Keratinocyte (primary cell): ENCODE results near the gene ZNF500. TPM values are rescaled to one million over a fixed set of nuclear protein-coding genes. Genes with fewer than 3 reads are reported as not detected.

Experiments
- DNase-seq: peaks from one replicate; pipeline ENCODE4 v3.0.0-alpha.2; 2011; ENCODE audit warnings: low read depth, missing footprints, low spot score
- FAIRE-seq: peaks from 2 replicates; lab custom pipeline; 2011; peaks lifted over from hg19 to GRCh38; lab: Jason Lieb, UNC
- H2AFZ ChIP-seq: 2 replicates; pipeline ENCODE4 v1.6.0; 2012; ENCODE audit warnings: low read length, control low read depth, inconsistent platforms; ENCODE audit not compliant: control insufficient read depth
- H3K27ac ChIP-seq: 2 replicates; pipeline ENCODE4 v1.5.1; 2011; ENCODE audit warnings: low read length; ENCODE audit not compliant: control insufficient read depth, insufficient read depth
- H3K27me3 ChIP-seq: 3 replicates; pipeline ENCODE4 v1.6.0; 2011; ENCODE audit warnings: low read length; ENCODE audit not compliant: control insufficient read depth, insufficient read depth; ENCODE audit errors: extremely low read depth
- H3K36me3 ChIP-seq, 2 experiments: 2 replicates in 1 of 2; 3 replicates in 1 of 2; pipeline ENCODE4 v1.5.1; 2011; ENCODE audit warnings: low read length in 2 of 2, mild to moderate bottlenecking in 1 of 2; ENCODE audit not compliant: control insufficient read depth in 2 of 2, insufficient read depth in 2 of 2; ENCODE audit errors: extremely low read depth in 1 of 2
- H3K4me1 ChIP-seq: 3 replicates; pipeline ENCODE4 v1.5.1; 2011; ENCODE audit warnings: low read length; ENCODE audit not compliant: control insufficient read depth, insufficient read depth; ENCODE audit errors: extremely low read depth
- H3K4me2 ChIP-seq: 3 replicates; pipeline ENCODE4 v1.6.0; 2011; ENCODE audit warnings: low read depth, low read length; ENCODE audit not compliant: control insufficient read depth, insufficient read depth; ENCODE audit errors: extremely low read depth
- H3K4me3 ChIP-seq, 3 experiments: fragments of 200-600 bp in 1 of 3; sonication (generic) in 1 of 3; 2 replicates in 2 of 3; 3 replicates in 1 of 3; pipeline ENCODE4 v1.5.1; 2011 to 2016; ENCODE audit warnings: low read length in 3 of 3, mild to moderate bottlenecking in 3 of 3, control low read depth in 2 of 3, inconsistent platforms in 1 of 3, low read depth in 1 of 3, mixed read lengths in 1 of 3, mixed run types in 1 of 3, moderate library complexity in 1 of 3; ENCODE audit not compliant: control insufficient read depth in 2 of 3, insufficient read depth in 2 of 3; ENCODE audit errors: extremely low read depth in 1 of 3
- H3K79me2 ChIP-seq: 2 replicates; pipeline ENCODE4 v1.6.0; 2012; ENCODE audit warnings: low read length; ENCODE audit not compliant: control insufficient read depth, insufficient read depth
- H3K9ac ChIP-seq: 3 replicates; pipeline ENCODE4 v1.6.0; 2011; ENCODE audit warnings: low read length; ENCODE audit not compliant: control insufficient read depth, insufficient read depth; ENCODE audit errors: extremely low read depth
- H3K9me1 ChIP-seq: 3 replicates; pipeline ENCODE4 v1.6.0; 2011; ENCODE audit warnings: low read length; ENCODE audit not compliant: control insufficient read depth, insufficient read depth; ENCODE audit errors: extremely low read depth
- H3K9me3 ChIP-seq: 2 replicates; pipeline ENCODE4 v1.5.1; 2012; ENCODE audit warnings: low read depth, low read length; ENCODE audit not compliant: control insufficient read depth
- H4K20me1 ChIP-seq: 3 replicates; pipeline ENCODE4 v1.6.0; 2011; ENCODE audit warnings: low read length; ENCODE audit not compliant: control insufficient read depth, insufficient read depth; ENCODE audit errors: extremely low read depth
- EZH2 ChIP-seq: IDR thresholded peaks from one replicate; pipeline ENCODE4 v1.6.1; 2012; ENCODE audit warnings: inconsistent platforms, mild to moderate bottlenecking, low read length, moderate library complexity
- dilution Hi-C: fragments of 300-500 bp; cut with MboI; formaldehyde crosslinking; loops from one replicate; pipeline ENCODE4 v1.7.0; 2020; ENCODE audit warnings: low sequenced_read_pairs; ENCODE audit not compliant: extremely low pct_ligation_motif_present
- polyA plus RNA-seq, 5 experiments: library from polyadenylated mRNA; depleted of rRNA in 3 of 5; stranded (reverse) in 3 of 5; stranded (forward) in 1 of 5; unstranded in 1 of 5; fragments of >200 nt; gene quantifications; 1 replicate in 1 of 5; 2 replicates in 3 of 5; 3 replicates in 1 of 5; pipeline versions ENCODE4 v1.2.1 to v1.2.3, GENCODE V29; 2011 to 2012; ENCODE audit warnings: missing spikeins in 2 of 5, low read depth in 1 of 5, low replicate concordance in 1 of 5
- TF ChIP-seq, protein P1 (sequence below), 3 experiments: IDR thresholded peaks in 1 of 3; conservative IDR thresholded peaks in 1 of 3; optimal IDR thresholded peaks in 1 of 3; 2 replicates in 2 of 3; 3 replicates in 1 of 3; pipeline versions ENCODE3 to v1.5.1; 2011; ENCODE audit warnings: low read length in 3 of 3, mild to moderate bottlenecking in 3 of 3, moderate library complexity in 2 of 3, control low read depth in 1 of 3, inconsistent platforms in 1 of 3; ENCODE audit not compliant: insufficient read depth in 2 of 3; ENCODE audit errors: extremely low read depth in 1 of 3

Gene ZNF500
- polyA plus RNA-seq, 1 donor (not counting 4 experiments of a cell fraction or from before 2014, with no cell fraction given): 3.3 TPM

DNA sequence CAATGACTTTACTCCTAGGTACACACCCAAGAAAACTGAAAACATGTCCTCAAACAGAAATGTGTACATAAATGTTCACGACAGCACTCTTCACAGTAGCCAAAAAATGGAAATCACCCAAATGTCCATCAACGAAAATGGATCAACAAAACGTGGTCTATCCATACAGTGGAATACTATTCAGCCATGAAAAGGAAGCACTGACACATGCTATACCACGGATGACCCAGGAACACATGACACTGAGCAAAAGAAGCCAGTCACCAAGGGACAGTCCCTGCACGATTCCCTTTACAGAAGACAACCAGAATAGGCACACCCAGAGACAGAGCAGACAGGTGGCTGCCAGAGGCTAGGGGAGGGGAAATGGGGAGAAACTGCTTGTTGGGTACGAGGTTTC is 11.3 kb downstream of the ZNF500 start:
- dilution Hi-C loops: no loop called here

DNA sequence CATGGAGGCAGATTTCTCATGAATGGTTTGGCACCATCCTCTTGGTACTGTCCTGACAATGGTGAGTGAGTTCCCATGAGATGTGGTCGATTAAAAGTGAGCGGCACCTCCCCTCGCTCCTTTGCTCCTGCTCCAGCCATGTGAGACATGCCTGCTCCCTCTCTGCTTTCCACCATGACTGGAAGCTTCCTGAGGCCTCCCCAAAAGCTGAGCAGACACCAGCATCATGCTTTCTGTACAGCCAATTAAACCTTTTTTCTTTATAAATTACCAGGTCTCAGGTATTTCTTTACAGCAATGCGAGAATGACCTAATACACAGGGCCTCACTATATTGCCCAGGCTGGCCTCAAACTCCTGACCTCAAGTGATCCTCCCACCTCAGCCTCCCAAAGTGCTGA is 12.1 kb downstream of the ZNF500 start:
- no peaks in the 10 kb centered on the region for H3K4me1 ChIP-seq
- no peak overlapping the region for H3K9ac ChIP-seq
- H3K9me3 ChIP-seq: peaks cover 1% of the 10 kb centered on the region
- dilution Hi-C loops: no loop called here
- no peak overlapping the region for H2AFZ ChIP-seq
- H3K36me3 ChIP-seq: peaks cover 26 to 39% of the 10 kb centered on the region in 2 experiments
- no peak overlapping the region for H3K27ac ChIP-seq
- TF ChIP-seq EZH2: no peak
- TF ChIP-seq, protein P1, sequence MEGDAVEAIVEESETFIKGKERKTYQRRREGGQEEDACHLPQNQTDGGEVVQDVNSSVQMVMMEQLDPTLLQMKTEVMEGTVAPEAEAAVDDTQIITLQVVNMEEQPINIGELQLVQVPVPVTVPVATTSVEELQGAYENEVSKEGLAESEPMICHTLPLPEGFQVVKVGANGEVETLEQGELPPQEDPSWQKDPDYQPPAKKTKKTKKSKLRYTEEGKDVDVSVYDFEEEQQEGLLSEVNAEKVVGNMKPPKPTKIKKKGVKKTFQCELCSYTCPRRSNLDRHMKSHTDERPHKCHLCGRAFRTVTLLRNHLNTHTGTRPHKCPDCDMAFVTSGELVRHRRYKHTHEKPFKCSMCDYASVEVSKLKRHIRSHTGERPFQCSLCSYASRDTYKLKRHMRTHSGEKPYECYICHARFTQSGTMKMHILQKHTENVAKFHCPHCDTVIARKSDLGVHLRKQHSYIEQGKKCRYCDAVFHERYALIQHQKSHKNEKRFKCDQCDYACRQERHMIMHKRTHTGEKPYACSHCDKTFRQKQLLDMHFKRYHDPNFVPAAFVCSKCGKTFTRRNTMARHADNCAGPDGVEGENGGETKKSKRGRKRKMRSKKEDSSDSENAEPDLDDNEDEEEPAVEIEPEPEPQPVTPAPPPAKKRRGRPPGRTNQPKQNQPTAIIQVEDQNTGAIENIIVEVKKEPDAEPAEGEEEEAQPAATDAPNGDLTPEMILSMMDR (optimal IDR thresholded peaks at IDR 0.05 in 1 of 3, IDR thresholded peaks at IDR 0.05 in 1 of 3, conservative IDR thresholded peaks at IDR 0.05 in 1 of 3; ENCODE audit: extremely low read depth in 1 of 3, insufficient read depth in 2 of 3, low read length in 3 of 3): no peak
- no peak overlapping the region for H3K4me3 ChIP-seq
- no peaks in the 10 kb centered on the region for H4K20me1 ChIP-seq
- no peaks in the 10 kb centered on the region for H3K9me1 ChIP-seq
- FAIRE-seq (no peak), DNase-seq (no peak)
- no peaks in the 10 kb centered on the region for H3K27me3 ChIP-seq
- no peak overlapping the region for H3K4me2 ChIP-seq
- no peaks in the 10 kb centered on the region for H3K79me2 ChIP-seq

More for the DNA sequence above, 11.3 kb downstream of the ZNF500 start:
- no peak overlapping the region for H3K4me3 ChIP-seq
- DNase-seq: no peak
- no peaks in the 10 kb centered on the region for H3K9me1 ChIP-seq
- H3K9ac ChIP-seq: no peak overlapping the region
- no peak overlapping the region for H2AFZ ChIP-seq
- H3K27ac ChIP-seq: no peak overlapping the region
- no peak overlapping the region for H3K4me2 ChIP-seq
- H3K36me3 ChIP-seq: peaks cover 30 to 44% of the 10 kb centered on the region in 2 experiments
- H4K20me1 ChIP-seq: no peaks in the 10 kb centered on the region
- no peaks in the 10 kb centered on the region for H3K27me3 ChIP-seq
- TF ChIP-seq, protein P1 (optimal IDR thresholded peaks at IDR 0.05 in 1 of 3, IDR thresholded peaks at IDR 0.05 in 1 of 3, conservative IDR thresholded peaks at IDR 0.05 in 1 of 3; ENCODE audit: extremely low read depth in 1 of 3, insufficient read depth in 2 of 3, low read length in 3 of 3): no peak
- TF ChIP-seq EZH2: no peak
- no peak for FAIRE-seq
- no peaks in the 10 kb centered on the region for H3K4me1 ChIP-seq
- H3K9me3 ChIP-seq: peaks cover 1% of the 10 kb centered on the region
- no peaks in the 10 kb centered on the region for H3K79me2 ChIP-seq
